Trophoblast cell (in vitro differentiated cells and primary cell): ENCODE measurements around the gene VPS72.

ENCODE experiments used
- DNase-seq, 2 donors: peaks; one replicate each; pipeline ENCODE4 v3.0.0-alpha.2; 2016
- H2AFZ ChIP-seq: 2 replicates; pipeline ENCODE4 v1.6.1; 2013; ENCODE audit warnings: low read length, moderate library complexity, mild to moderate bottlenecking; ENCODE audit not compliant: insufficient read depth, poor library complexity
- H2AK5ac ChIP-seq: 2 replicates; pipeline ENCODE4 v1.6.1; 2013; ENCODE audit warnings: mild to moderate bottlenecking, low read length
- H2BK120ac ChIP-seq: 2 replicates; pipeline ENCODE4 v1.6.1; 2013; ENCODE audit warnings: low read length, mild to moderate bottlenecking, moderate library complexity; ENCODE audit not compliant: insufficient read depth, poor library complexity
- H2BK12ac ChIP-seq: 2 replicates; pipeline ENCODE4 v1.6.1; 2013; ENCODE audit warnings: mild to moderate bottlenecking, low read length, moderate library complexity
- H2BK5ac ChIP-seq: 2 replicates; pipeline ENCODE4 v1.6.1; 2013; ENCODE audit warnings: low read length, low read depth, moderate library complexity, mild to moderate bottlenecking; ENCODE audit not compliant: poor library complexity
- H3K14ac ChIP-seq: 2 replicates; pipeline ENCODE4 v1.6.1; 2013; ENCODE audit warnings: mild to moderate bottlenecking, low read length
- H3K18ac ChIP-seq: 2 replicates; pipeline ENCODE4 v1.6.1; 2013; ENCODE audit warnings: mild to moderate bottlenecking, low read length
- H3K23ac ChIP-seq: 2 replicates; pipeline ENCODE4 v1.6.1; 2013; ENCODE audit warnings: low read length
- H3K27ac ChIP-seq: 2 replicates; pipeline ENCODE4 v1.5.1; 2013; ENCODE audit warnings: low read depth, mild to moderate bottlenecking, inconsistent platforms, low read length, moderate library complexity
- H3K27me3 ChIP-seq: 2 replicates; pipeline ENCODE4 v1.6.1; 2013; ENCODE audit warnings: inconsistent platforms, mild to moderate bottlenecking, low read length, moderate library complexity; ENCODE audit not compliant: insufficient read depth
- H3K36me3 ChIP-seq, 2 experiments: 1 replicate in 1 of 2; 2 replicates in 1 of 2; pipeline ENCODE4 v1.6.1; 2013; ENCODE audit warnings: low read length in 2 of 2, mild to moderate bottlenecking in 2 of 2, moderate library complexity in 1 of 2; ENCODE audit not compliant: insufficient read depth in 2 of 2, control insufficient read depth in 1 of 2
- H3K4ac ChIP-seq: 2 replicates; pipeline ENCODE4 v1.6.1; 2013; ENCODE audit warnings: low read depth, mild to moderate bottlenecking, low read length, moderate library complexity
- H3K4me1 ChIP-seq, 2 experiments: 1 replicate in 1 of 2; 2 replicates in 1 of 2; pipeline ENCODE4 v1.6.1; 2013; ENCODE audit warnings: low read length in 2 of 2, mild to moderate bottlenecking in 2 of 2, moderate library complexity in 1 of 2; ENCODE audit not compliant: insufficient read depth in 2 of 2, control insufficient read depth in 1 of 2
- H3K4me2 ChIP-seq: 2 replicates; pipeline ENCODE4 v1.6.1; 2013; ENCODE audit warnings: inconsistent platforms, mild to moderate bottlenecking, low read length, moderate library complexity
- H3K4me3 ChIP-seq: 2 replicates; pipeline ENCODE4 v1.5.1; 2013; ENCODE audit warnings: mild to moderate bottlenecking, low read depth, low read length, inconsistent platforms
- H3K79me1 ChIP-seq: one replicate; pipeline ENCODE4 v1.6.1; 2013; ENCODE audit warnings: low read length
- H3K79me2 ChIP-seq: 2 replicates; pipeline ENCODE4 v1.6.1; 2013; ENCODE audit warnings: low read length, mild to moderate bottlenecking; ENCODE audit not compliant: control insufficient read depth, insufficient read depth, poor library complexity
- H3K9ac ChIP-seq: 2 replicates; pipeline ENCODE4 v1.6.1; 2013; ENCODE audit warnings: mild to moderate bottlenecking, low read length
- H3K9me3 ChIP-seq: 2 replicates; pipeline ENCODE4 v1.6.1; 2013; ENCODE audit warnings: low read depth, mild to moderate bottlenecking, control low read depth, inconsistent platforms, low read length; ENCODE audit not compliant: insufficient read depth
- H4K12ac ChIP-seq: 2 replicates; pipeline ENCODE4 v1.6.1; 2013; ENCODE audit warnings: low read depth, mild to moderate bottlenecking, low read length, moderate library complexity
- H4K8ac ChIP-seq: 2 replicates; pipeline ENCODE4 v1.6.1; 2013; ENCODE audit warnings: low read depth, mild to moderate bottlenecking, low read length, moderate library complexity
- H4K91ac ChIP-seq: one replicate; pipeline ENCODE4 v1.6.1; 2013; ENCODE audit warnings: low read depth, mild to moderate bottlenecking, low read length, moderate library complexity
- WGBS: extraction: QIAGEN DNeasy Blood & Tissue Kit; methylation state at CpG from one replicate; pipeline ENCODE4 v1.1.7; 2013; ENCODE audit warnings: missing lambda C conversion rate; ENCODE audit not compliant: insufficient read length, insufficient coverage; ENCODE audit errors: extremely low coverage; 5-methylcytosine and 5-hydroxymethylcytosine counted together

Gene VPS72

GRCh38 chr1:151222130-151222529 is 32.1 kb upstream of the VPS72 start:
- Histone ChIP-seq H2BK12ac (no peak overlapping the region), H3K79me2 (no peaks in the 10 kb centered on the region), H3K4me1 (no peaks in the 10 kb centered on the region), H3K4me2 (no peak overlapping the region), H2AK5ac (no peak overlapping the region), H4K12ac (no peak overlapping the region), H3K27ac (no peak overlapping the region), H3K79me1 (no peaks in the 10 kb centered on the region), H2BK120ac (no peak overlapping the region), H3K36me3 (peaks cover 24 to 27% of the 10 kb centered on the region in 2 experiments), H3K14ac (no peak overlapping the region), H4K91ac (no peak overlapping the region), H3K9me3 (no peaks in the 10 kb centered on the region), H3K23ac (no peak overlapping the region), H3K4me3 (no peak overlapping the region), H2AFZ (no peak overlapping the region), H3K27me3 (no peaks in the 10 kb centered on the region), H3K18ac (no peak overlapping the region), H3K4ac (peak overlapping the region; percentile 31), H4K8ac (no peak overlapping the region), H3K9ac (no peak overlapping the region), H2BK5ac (no peak overlapping the region)
- DNase-seq, result no peak
- no CpG with 5 or more reads among the region's 4 CpGs for WGBS

GRCh38 chr1:151221616-151222015 is 31.6 kb upstream of the VPS72 start:
- Histone ChIP-seq H3K79me2 (no peaks in the 10 kb centered on the region), H3K9me3 (no peaks in the 10 kb centered on the region), H4K8ac (no peak overlapping the region), H3K27ac (no peak overlapping the region), H2BK120ac (no peak overlapping the region), H3K4me1 (no peaks in the 10 kb centered on the region), H3K79me1 (no peaks in the 10 kb centered on the region), H2AK5ac (no peak overlapping the region), H3K14ac (no peak overlapping the region), H3K4me3 (no peak overlapping the region), H2BK12ac (no peak overlapping the region), H4K12ac (no peak overlapping the region), H3K36me3 (peaks cover 23 to 28% of the 10 kb centered on the region in 2 experiments), H3K27me3 (no peaks in the 10 kb centered on the region), H4K91ac (no peak overlapping the region), H3K23ac (no peak overlapping the region), H3K4me2 (no peak overlapping the region), H2BK5ac (no peak overlapping the region), H3K9ac (no peak overlapping the region), H3K18ac (no peak overlapping the region), H2AFZ (no peak overlapping the region), H3K4ac (peak overlapping the region; percentile 50)
- no peak for DNase-seq
- WGBS, result no CpG with 5 or more reads among the region's 1 CpG

GRCh38 chr1:151213560-151213959 is 23.6 kb upstream of the VPS72 start:
- Histone ChIP-seq H3K4me3 (no peak overlapping the region), H3K14ac (no peak overlapping the region), H3K23ac (no peak overlapping the region), H2AFZ (no peak overlapping the region), H3K18ac (no peak overlapping the region), H3K27me3 (no peaks in the 10 kb centered on the region), H2AK5ac (no peak overlapping the region), H3K79me2 (peaks cover 6% of the 10 kb centered on the region), H3K4ac (no peak overlapping the region), H3K36me3 (peaks cover 18 to 34% of the 10 kb centered on the region in 2 experiments), H3K4me2 (no peak overlapping the region), H3K79me1 (no peaks in the 10 kb centered on the region), H3K9ac (no peak overlapping the region), H2BK120ac (no peak overlapping the region), H2BK5ac (no peak overlapping the region), H4K12ac (no peak overlapping the region), H3K27ac (no peak overlapping the region), H4K91ac (no peak overlapping the region), H4K8ac (no peak overlapping the region), H2BK12ac (no peak overlapping the region), H3K4me1 (no peaks in the 10 kb centered on the region), H3K9me3 (no peaks in the 10 kb centered on the region)
- WGBS, result no CpG with 5 or more reads among the region's 2 CpGs
- DNase-seq, result peak in 1 of 2 donors; percentile 44

GRCh38 chr1:151211972-151212705 is 22.1 kb upstream of the VPS72 start:
- Histone ChIP-seq H3K79me2 (peaks cover 8% of the 10 kb centered on the region), H4K12ac (no peak overlapping the region), H3K27ac (no peak overlapping the region), H3K9me3 (no peaks in the 10 kb centered on the region), H3K4me2 (no peak overlapping the region), H3K36me3 (peaks cover 23 to 41% of the 10 kb centered on the region in 2 experiments), H2AK5ac (no peak overlapping the region), H3K14ac (no peak overlapping the region), H3K23ac (no peak overlapping the region), H3K18ac (no peak overlapping the region), H3K4ac (peak overlapping the region; percentile 15), H2BK120ac (no peak overlapping the region), H3K27me3 (no peaks in the 10 kb centered on the region), H4K91ac (no peak overlapping the region), H2BK5ac (no peak overlapping the region), H2AFZ (no peak overlapping the region), H4K8ac (no peak overlapping the region), H3K4me1 (no peaks in the 10 kb centered on the region), H3K79me1 (no peaks in the 10 kb centered on the region), H3K4me3 (no peak overlapping the region), H3K9ac (no peak overlapping the region), H2BK12ac (no peak overlapping the region)
- DNase-seq, result peak in 1 of 2 donors; percentile 11
- WGBS, result no CpG with 5 or more reads among the region's 15 CpGs
